Ovary (tissue), 9 donors: ENCODE results near the gene MFSD1. TPM values are rescaled to one million over a fixed set of nuclear protein-coding genes. Genes with fewer than 3 reads are reported as not detected.

Experiments used
- DNase-seq, 5 donors: peaks; one replicate each; pipeline ENCODE4 v3.0.0-alpha.2; 2019 to 2020
- H3K27ac ChIP-seq, 2 donors: fragments of 200-600 bp; one replicate each; pipeline versions ENCODE4 v1.5.1 to v1.8.0; 2019 to 2022
- H3K27me3 ChIP-seq: fragments of 200-600 bp; one replicate; pipeline ENCODE4 v1.8.0; 2022
- H3K36me3 ChIP-seq: fragments of 200-600 bp; sonication (generic); one replicate; pipeline ENCODE4 v1.5.1; 2019
- H3K4me1 ChIP-seq: one replicate; pipeline ENCODE4 v1.8.1; 2013; ENCODE audit warnings: mild to moderate bottlenecking, moderate library complexity; ENCODE audit not compliant: insufficient read depth
- H3K4me3 ChIP-seq: fragments of 200-600 bp; sonication (generic); one replicate; pipeline ENCODE4 v1.5.1; 2017
- H3K9me3 ChIP-seq, 2 donors: fragments of 200-600 bp in 1 of 2; sonication (generic) in 1 of 2; one replicate each; pipeline versions ENCODE4 v1.5.1 to v1.8.1; 2013 to 2019; ENCODE audit warnings: mild to moderate bottlenecking in 1 of 2, moderate library complexity in 1 of 2
- CTCF ChIP-seq, 3 donors: fragments of 450-650 bp in 2 of 3; fragments of 200-600 bp in 1 of 3; IDR thresholded peaks; one replicate each; pipeline versions ENCODE4 v1.5.1 to v1.8.0; 2016 to 2022; ENCODE audit warnings: antibody characterized with exemption in 3 of 3, mild to moderate bottlenecking in 1 of 3
- EP300 ChIP-seq: sonication (generic); formaldehyde crosslinking; IDR thresholded peaks from one replicate; pipeline ENCODE4 v1.6.1; 2017; ENCODE audit warnings: antibody characterized with exemption
- POLR2A ChIP-seq: fragments of 450-650 bp; IDR thresholded peaks from one replicate; pipeline ENCODE4 v1.6.1; 2017; ENCODE audit warnings: antibody characterized with exemption, mild to moderate bottlenecking, moderate library complexity
- WGBS, 3 donors: extraction: QIAGEN DNeasy Blood & Tissue Kit in 1 of 3; methylation state at CpG; one replicate each; pipeline versions ENCODE4 v1.1.5 to v1.1.7; 2013 to 2017; 5-methylcytosine and 5-hydroxymethylcytosine counted together
- intact Hi-C, 4 donors: fragments of 100-400 bp; cut with DNase I; formaldehyde crosslinking; loops; one replicate each; pipeline versions ENCODE4 v1.11.0 to v1.15.1; 2022 to 2023
- polyA plus RNA-seq, 2 donors: library from polyadenylated mRNA; stranded (reverse); fragments of 200-250 nt in 1 of 2; fragments of 350-450 nt in 1 of 2; fragmentation: Illumina TruSeq in 1 of 2; extraction: RNeasy Lipid Tissue Mini Kit (QIAGEN cat#74804) in 1 of 2; gene quantifications; one replicate each; pipeline ENCODE4 v1.2.3, GENCODE V29; 2013 to 2014
- total RNA-seq, 7 donors: library from RNA; depleted of rRNA in 2 of 7; stranded (reverse); fragments of >200 nt in 2 of 7; fragmentation: NEBNext Ultra II Directional in 3 of 7; extraction: Animal tissue kit (Norgen Biotek cat#: 25700) in 3 of 7; gene quantifications; one replicate each; pipeline versions ENCODE4 v1.1.0 to v1.2.4, GENCODE V29; 2016 to 2023
- donor health status: DM: no; HTN: no; CAD: no; lungs with moderate emphysema.
- donor health status: DM: no; HTN: no; CAD: no.
- donor health status: Bipolar disorder and iron deficiency.
- donor health status: DM: yes; HTN: yes; CAD: no.
- donor health status: DM: no; HTN: no; CAD: no.
- donor health status: DM: yes; HTN: yes; CAD: no.

Gene MFSD1
- total and polyA plus RNA-seq, 9 donors, result 27.1 to 63.8 (median 43.0) TPM

GRCh38 chr3:158770741-158771350 is 31.0 kb upstream of the MFSD1 start:
- intact Hi-C loops, result loop anchor here in 2 of 4 donors (5.0 kb wide), 2 partner anchors 39 to 44 kb away; partner anchors contain the start of gene RARRES1 (in 1 of the 2)
- peak overlapping the region; percentile 30 to 79 for H3K27ac ChIP-seq
- no peaks in the 10 kb centered on the region for H3K9me3 ChIP-seq
- no peak for TF ChIP-seq CTCF (IDR thresholded peaks at IDR 0.05)
- no peak for TF ChIP-seq EP300
- TF ChIP-seq POLR2A, result no peak
- H3K27me3 ChIP-seq, result no peaks in the 10 kb centered on the region
- no peak for DNase-seq
- WGBS, 3 donors, result 80 to 86% (median 81%) methylated on average over 4 of the region's 4 CpGs
- no peaks in the 10 kb centered on the region for H3K36me3 ChIP-seq
- H3K4me1 ChIP-seq, result peaks cover 18% of the 10 kb centered on the region
- H3K4me3 ChIP-seq, result no peak overlapping the region

- intact Hi-C loops, result loop anchor here in 2 of 4 donors (5.0 kb wide), 2 partner anchors 39 to 44 kb away; partner anchors contain the start of gene RARRES1 (in 1 of the 2)
- peak overlapping the region in 1 of 2 donors; percentile 79 for H3K27ac ChIP-seq
- no peak overlapping the region for H3K4me3 ChIP-seq
- DNase-seq, result no peak
- H3K36me3 ChIP-seq, result no peaks in the 10 kb centered on the region
- peaks cover 18% of the 10 kb centered on the region for H3K4me1 ChIP-seq
- 90 to 95% (median 92%) methylated on average over 1 of the region's 1 CpG for WGBS, 3 donors
- TF ChIP-seq EP300, result no peak
- TF ChIP-seq CTCF (IDR thresholded peaks at IDR 0.05), result no peak
- no peak for TF ChIP-seq POLR2A
- H3K9me3 ChIP-seq, result no peaks in the 10 kb centered on the region
- no peaks in the 10 kb centered on the region for H3K27me3 ChIP-seq
These were observed 30.3 kb upstream of the MFSD1 start for GRCh38 chr3:158771577-158771976.

GRCh38 chr3:158771982-158772381 is 29.9 kb upstream of the MFSD1 start:
- peaks cover 18% of the 10 kb centered on the region for H3K4me1 ChIP-seq
- H3K4me3 ChIP-seq, result no peak overlapping the region
- H3K27ac ChIP-seq, result peak overlapping the region in 1 of 2 donors; percentile 79
- no peaks in the 10 kb centered on the region for H3K27me3 ChIP-seq
- TF ChIP-seq CTCF (IDR thresholded peaks at IDR 0.05) (no peak), POLR2A (no peak), EP300 (no peak)
- WGBS, 3 donors, result 72 to 79% (median 78%) methylated on average over 3 of the region's 3 CpGs
- no peaks in the 10 kb centered on the region for H3K36me3 ChIP-seq
- H3K9me3 ChIP-seq, result no peaks in the 10 kb centered on the region
- intact Hi-C loops, result loop anchor here in 2 of 4 donors (5.0 kb wide), 2 partner anchors 40 to 45 kb away; partner anchors contain the start of gene RARRES1 (in 1 of the 2)
- no peak for DNase-seq

GRCh38 chr3:158773166-158773565 is 28.7 kb upstream of the MFSD1 start:
- no peak for DNase-seq
- TF ChIP-seq CTCF (IDR thresholded peaks at IDR 0.05) (no peak), EP300 (no peak), POLR2A (no peak)
- Histone ChIP-seq H3K27me3 (no peaks in the 10 kb centered on the region), H3K27ac (no peak overlapping the region), H3K36me3 (no peaks in the 10 kb centered on the region), H3K9me3 (no peaks in the 10 kb centered on the region), H3K4me1 (peaks cover 18% of the 10 kb centered on the region), H3K4me3 (no peak overlapping the region)
- intact Hi-C loops, result loop anchor here in 2 of 4 donors (5.0 kb wide), 2 partner anchors 41 to 46 kb away; partner anchors contain the start of gene RARRES1 (in 1 of the 2)
